B cell (primary cell): ENCODE data around the gene WDR41. TPM values are rescaled to one million over a fixed set of nuclear protein-coding genes. Genes with fewer than 3 reads are reported as not detected.
"Not testable (repeated sequence)": the region's sequence is repeated elsewhere in the genome, so short reads cannot be mapped to it uniquely, and the experiment has no call there.

Source experiments
- ATAC-seq: fragments of 200-7000 bp; cut with Tn5 transposase; one replicate; pipeline ENCODE4 v1.10.0; 2021; ENCODE audit warnings: low read depth, mild to moderate bottlenecking, moderate number of reproducible peaks, moderate library complexity
- CTCF ChIA-PET: fragments of 350-600 bp; sonication (Branson Sonifier 250); formaldehyde crosslinking; loops from one replicate; lab custom pipeline; 2021; ENCODE audit warnings: antibody characterized with exemption, inconsistent platforms; lab: Charles Lee
- POLR2A ChIA-PET: fragments of 350-600 bp; sonication (Branson Sonifier 250); formaldehyde crosslinking; loops from one replicate; lab custom pipeline; 2021; ENCODE audit warnings: antibody characterized with exemption; lab: Charles Lee
- DNase-seq: peaks from one replicate; pipeline ENCODE4 v3.0.0; 2013
- H2AFZ ChIP-seq: 2 replicates; pipeline ENCODE4 v1.6.1; 2012; ENCODE audit warnings: mild to moderate bottlenecking, low read depth, low read length; ENCODE audit not compliant: insufficient read depth, poor library complexity, severe bottlenecking
- H3K27ac ChIP-seq, 2 donors: 1 replicate in 1 of 2; 2 replicates in 1 of 2; pipeline ENCODE4 v1.5.1; 2012 to 2013; ENCODE audit warnings: low read length in 2 of 2, mild to moderate bottlenecking in 2 of 2, moderate library complexity in 1 of 2
- H3K27me3 ChIP-seq, 4 experiments: fragments of 200-600 bp in 1 of 4; sonication (generic) in 1 of 4; replicated peaks in 1 of 4; 1 replicate in 2 of 4; 2 replicates in 2 of 4; pipeline versions ENCODE4 v1.6.1 to v1.7.0; 2013 to 2016; ENCODE audit warnings: low read length in 3 of 4, mild to moderate bottlenecking in 2 of 4, mixed read lengths in 1 of 4, moderate library complexity in 1 of 4; ENCODE audit not compliant: insufficient read depth in 4 of 4, control insufficient read depth in 3 of 4; ENCODE audit errors: control extremely low read depth in 1 of 4
- H3K36me3 ChIP-seq, 2 experiments: replicated peaks in 1 of 2; 1 replicate in 1 of 2; 2 replicates in 1 of 2; pipeline versions ENCODE4 v1.6.1 to v1.7.1; 2013; ENCODE audit warnings: low read length in 1 of 2; ENCODE audit not compliant: insufficient read depth in 2 of 2, control insufficient read depth in 1 of 2; ENCODE audit errors: control extremely low read depth in 1 of 2, extremely low read depth in 1 of 2
- H3K4me1 ChIP-seq, 2 donors: fragments of 200-600 bp in 1 of 2; sonication (generic) in 1 of 2; 1 replicate in 1 of 2; 2 replicates in 1 of 2; pipeline versions ENCODE4 v1.5.1 to v1.6.1; 2013 to 2017; ENCODE audit warnings: low read length in 2 of 2; ENCODE audit not compliant: control insufficient read depth in 2 of 2, insufficient read depth in 2 of 2
- H3K4me2 ChIP-seq: replicated peaks from 2 replicates; pipeline ENCODE3; 2012; ENCODE audit warnings: mild to moderate bottlenecking, low read depth, low read length; ENCODE audit not compliant: poor library complexity, severe bottlenecking
- H3K4me3 ChIP-seq, 5 experiments: fragments of 200-600 bp in 1 of 5; sonication (generic) in 1 of 5; 1 replicate in 3 of 5; 2 replicates in 2 of 5; pipeline versions ENCODE4 v1.5.1 to v1.7.0; 2011 to 2016; ENCODE audit warnings: low read length in 4 of 5, mild to moderate bottlenecking in 4 of 5, low read depth in 2 of 5, control low read depth in 1 of 5, moderate library complexity in 1 of 5; ENCODE audit not compliant: insufficient read depth in 1 of 5; ENCODE audit errors: control extremely low read depth in 1 of 5, extremely low read depth in 1 of 5
- H3K79me2 ChIP-seq: fragments of 200-600 bp; sonication (generic); one replicate; pipeline ENCODE4 v1.6.0; 2016; ENCODE audit warnings: low read length; ENCODE audit not compliant: control insufficient read depth, insufficient read depth
- H3K9ac ChIP-seq: fragments of 200-600 bp; sonication (generic); 2 replicates; pipeline ENCODE4 v1.6.1; 2017; ENCODE audit warnings: mild to moderate bottlenecking, low read length, moderate library complexity
- H3K9me3 ChIP-seq, 3 donors: one replicate each; pipeline versions ENCODE4 v1.6.1 to v1.7.1; 2013; ENCODE audit warnings: low read length in 2 of 3; ENCODE audit not compliant: control insufficient read depth in 2 of 3, insufficient read depth in 1 of 3; ENCODE audit errors: control extremely low read depth in 1 of 3
- H4K20me1 ChIP-seq: 2 replicates; pipeline ENCODE4 v1.6.0; 2012; ENCODE audit warnings: mild to moderate bottlenecking, low read length; ENCODE audit not compliant: insufficient read depth, control insufficient read depth, poor library complexity, severe bottlenecking
- H3K27ac Mint-ChIP-seq: one replicate; pipeline ENCODE4 v1.8.0; 2021; ENCODE audit warnings: mixed read lengths
- H3K27me3 Mint-ChIP-seq: one replicate; pipeline ENCODE4 v1.8.0; 2021; ENCODE audit warnings: mixed read lengths
- H3K4me1 Mint-ChIP-seq: one replicate; pipeline ENCODE4 v1.8.0; 2021; ENCODE audit warnings: mixed read lengths
- H3K4me3 Mint-ChIP-seq: one replicate; pipeline ENCODE4 v1.8.0; 2021; ENCODE audit warnings: mixed read lengths
- H3K9me3 Mint-ChIP-seq: one replicate; pipeline ENCODE4 v1.8.0; 2022; ENCODE audit warnings: mixed read lengths; ENCODE audit not compliant: insufficient read depth
- EZH2 ChIP-seq: IDR thresholded peaks from 2 replicates; pipeline ENCODE4 v1.6.1; 2012; ENCODE audit warnings: borderline replicate concordance, low read depth, mild to moderate bottlenecking, moderate library complexity, low read length; ENCODE audit not compliant: insufficient read depth, poor library complexity, severe bottlenecking
- WGBS: methylation state at CpG from one replicate; pipeline ENCODE4 v1.1.5; 2013; ENCODE audit warnings: missing lambda C conversion rate; ENCODE audit not compliant: insufficient coverage; 5-methylcytosine and 5-hydroxymethylcytosine counted together
- intact Hi-C: fragments of 100-400 bp; cut with micrococcal nuclease; formaldehyde crosslinking; loops from one replicate; pipeline ENCODE4 v1.10.0; 2022
- polyA plus RNA-seq: library from polyadenylated mRNA; depleted of rRNA; stranded (reverse); fragments of >200 nt; gene quantifications from 2 replicates; pipeline ENCODE4 v1.2.3, GENCODE V29; 2012
- total RNA-seq, 2 donors: library from RNA; stranded (reverse); fragments of 120-200 nt in 1 of 2; gene quantifications; 1 replicate in 1 of 2; 2 replicates in 1 of 2; pipeline versions ENCODE4 v1.2.3 to v1.2.4, GENCODE V29; 2013 to 2022
- TF ChIP-seq, protein P1 (sequence below): fragments of 200-600 bp; IDR thresholded peaks from one replicate; pipeline ENCODE4 v1.8.0; 2022; ENCODE audit warnings: antibody characterized with exemption, mild to moderate bottlenecking

The WDR41 gene
- total and polyA plus RNA-seq, 2 donors (not counting 1 experiment from before 2014, with no cell fraction given) = 9.0 to 30.6 TPM

DNA sequence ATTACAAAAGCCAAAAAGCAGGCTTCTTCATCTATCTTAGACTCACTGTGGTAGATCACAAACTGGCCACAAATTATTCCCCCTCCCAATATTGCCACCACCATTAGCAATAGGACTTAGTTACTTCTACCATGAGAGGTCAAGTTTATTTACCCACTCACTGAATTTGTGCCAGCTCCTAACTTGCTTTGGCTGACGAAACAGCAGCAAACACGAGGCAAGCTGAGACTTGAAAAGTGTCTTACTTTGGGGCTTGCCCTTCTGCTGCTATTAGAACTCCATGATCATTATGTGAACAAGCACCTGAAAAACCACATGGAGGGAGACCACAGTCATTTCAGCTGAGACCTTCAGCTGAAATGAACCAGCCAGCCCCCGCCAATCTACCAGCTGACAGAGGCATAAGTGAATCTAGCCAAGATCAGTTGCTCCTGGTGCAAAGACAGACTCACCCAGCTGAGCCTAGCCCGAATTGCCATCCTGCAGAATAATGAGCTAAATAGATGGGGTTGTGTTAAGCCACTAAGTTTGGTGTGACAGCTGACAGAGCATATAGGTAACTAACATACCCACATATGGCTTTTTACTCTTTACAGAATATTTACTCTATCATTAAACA, 5.7 kb downstream of the WDR41 start:
- Mint-ChIP-seq H3K4me1 (peaks cover 13% of the 10 kb centered on the region), H3K4me3 (no peak overlapping the region), H3K27ac (no peak overlapping the region), H3K27me3 (no peaks in the 10 kb centered on the region), H3K9me3 (no peaks in the 10 kb centered on the region)
- Histone ChIP-seq H3K27ac (no peak overlapping the region), H4K20me1 (no peaks in the 10 kb centered on the region), H3K27me3 (no peaks in the 10 kb centered on the region), H3K36me3 (peaks cover 9 to 11% of the 10 kb centered on the region in 2 experiments), H3K4me2 (no peak overlapping the region), H2AFZ (no peak overlapping the region), H3K4me1 (peaks cover 3 to 5% of the 10 kb centered on the region in 2 donors), H3K9ac (no peak overlapping the region), H3K9me3 (no peaks in the 10 kb centered on the region), H3K4me3 (no peak overlapping the region), H3K79me2 (peaks cover 12% of the 10 kb centered on the region)
- ATAC-seq (no peak), DNase-seq (no peak)
- intact Hi-C loops = no loop called here
- TF ChIP-seq, protein P1, sequence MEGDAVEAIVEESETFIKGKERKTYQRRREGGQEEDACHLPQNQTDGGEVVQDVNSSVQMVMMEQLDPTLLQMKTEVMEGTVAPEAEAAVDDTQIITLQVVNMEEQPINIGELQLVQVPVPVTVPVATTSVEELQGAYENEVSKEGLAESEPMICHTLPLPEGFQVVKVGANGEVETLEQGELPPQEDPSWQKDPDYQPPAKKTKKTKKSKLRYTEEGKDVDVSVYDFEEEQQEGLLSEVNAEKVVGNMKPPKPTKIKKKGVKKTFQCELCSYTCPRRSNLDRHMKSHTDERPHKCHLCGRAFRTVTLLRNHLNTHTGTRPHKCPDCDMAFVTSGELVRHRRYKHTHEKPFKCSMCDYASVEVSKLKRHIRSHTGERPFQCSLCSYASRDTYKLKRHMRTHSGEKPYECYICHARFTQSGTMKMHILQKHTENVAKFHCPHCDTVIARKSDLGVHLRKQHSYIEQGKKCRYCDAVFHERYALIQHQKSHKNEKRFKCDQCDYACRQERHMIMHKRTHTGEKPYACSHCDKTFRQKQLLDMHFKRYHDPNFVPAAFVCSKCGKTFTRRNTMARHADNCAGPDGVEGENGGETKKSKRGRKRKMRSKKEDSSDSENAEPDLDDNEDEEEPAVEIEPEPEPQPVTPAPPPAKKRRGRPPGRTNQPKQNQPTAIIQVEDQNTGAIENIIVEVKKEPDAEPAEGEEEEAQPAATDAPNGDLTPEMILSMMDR = no peak
- TF ChIP-seq EZH2 = no peak
- ChIA-PET CTCF (no interaction called here), POLR2A (no interaction called here)
- WGBS = 100% methylated on average over 3 of the region's 4 CpGs

DNA sequence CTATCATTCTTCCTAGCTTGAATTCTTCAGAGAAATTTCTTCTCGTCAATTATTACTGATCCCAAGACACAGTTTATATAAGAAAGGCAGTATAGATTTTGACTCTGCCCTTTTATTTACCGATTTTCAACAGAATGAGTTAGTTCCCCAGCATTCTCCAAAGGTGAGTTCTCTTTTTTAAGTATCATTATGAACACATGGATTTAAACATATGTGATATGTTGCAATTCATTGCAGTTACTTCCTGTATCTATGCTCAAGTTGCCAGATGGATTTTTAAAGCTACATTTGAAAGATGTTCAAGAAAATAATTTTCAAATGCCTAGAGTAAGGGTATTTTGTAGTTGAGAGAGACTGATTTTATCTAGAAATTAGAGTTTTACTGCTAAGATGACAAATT, 8.4 kb downstream of the WDR41 start:
- POLR2A ChIA-PET = no interaction called here
- intact Hi-C loops = no loop called here

DNA sequence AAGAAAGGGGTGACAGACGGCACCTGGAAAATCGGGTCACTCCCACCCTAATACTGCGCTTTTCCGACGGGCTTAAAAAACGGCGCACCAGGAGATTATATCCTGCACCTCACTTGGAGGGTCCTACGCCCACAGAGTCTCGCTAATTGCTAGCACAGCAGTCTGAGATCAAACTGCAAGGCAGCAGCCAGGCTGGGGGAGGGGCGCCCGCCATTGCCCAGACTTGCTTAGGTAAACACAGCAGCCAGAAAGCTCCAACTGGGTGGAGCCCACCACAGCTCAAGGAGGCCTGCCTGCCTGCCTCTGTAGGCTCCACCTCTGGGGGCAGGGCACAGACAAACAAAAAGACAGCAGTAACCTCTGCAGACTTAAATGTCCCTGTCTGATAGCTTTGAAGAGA, 17.1 kb downstream of the WDR41 start:
- H3K27ac ChIP-seq, intact Hi-C loops, POLR2A ChIA-PET: not testable (repeated sequence)

More for the DNA sequence above, 8.4 kb downstream of the WDR41 start:
- no peak overlapping the region for H3K4me3 Mint-ChIP-seq
- Histone ChIP-seq H3K27ac (no peak overlapping the region), H3K79me2 (peaks cover 3% of the 10 kb centered on the region), H2AFZ (no peak overlapping the region), H4K20me1 (no peaks in the 10 kb centered on the region), H3K4me1 (no peaks in the 10 kb centered on the region), H3K4me2 (no peak overlapping the region), H3K27me3 (no peaks in the 10 kb centered on the region), H3K36me3 (peaks cover 9 to 11% of the 10 kb centered on the region in 2 experiments), H3K9ac (no peak overlapping the region), H3K9me3 (no peaks in the 10 kb centered on the region), H3K4me3 (no peak overlapping the region)
- CTCF ChIA-PET = interaction anchor here (1.0 to 3.1 kb wide), 2 partner anchors 8 to 35 kb away, joined by 3 to 13 read pairs; partner anchors contain the start of gene WDR41
- DNase-seq (no peak), ATAC-seq (no peak)
- H3K27ac Mint-ChIP-seq = no peak overlapping the region
- H3K27me3 Mint-ChIP-seq = no peaks in the 10 kb centered on the region
- no peak for TF ChIP-seq EZH2
- TF ChIP-seq, protein P1 = no peak
- no peaks in the 10 kb centered on the region for H3K9me3 Mint-ChIP-seq
- H3K4me1 Mint-ChIP-seq = no peaks in the 10 kb centered on the region
- no CpG with 5 or more reads among the region's 2 CpGs for WGBS

More for the DNA sequence above, 17.1 kb downstream of the WDR41 start:
- H3K4me3 Mint-ChIP-seq, CTCF ChIA-PET, H3K4me2 ChIP-seq, H3K4me3 ChIP-seq, H3K36me3 ChIP-seq, H3K9me3 Mint-ChIP-seq, H3K4me1 ChIP-seq, H3K4me1 Mint-ChIP-seq, ATAC-seq, H3K9ac ChIP-seq, H3K27me3 ChIP-seq, H3K27me3 Mint-ChIP-seq, H2AFZ ChIP-seq, H4K20me1 ChIP-seq, H3K27ac Mint-ChIP-seq, H3K79me2 ChIP-seq, H3K9me3 ChIP-seq, DNase-seq: not testable (repeated sequence)
- 96% methylated on average over 5 of the region's 11 CpGs for WGBS
